A549 (cell line): ENCODE measurements around the gene RGS10. TPM values are rescaled to one million over a fixed set of nuclear protein-coding genes. Genes with fewer than 3 reads are reported as not detected.

ENCODE experiments used
- ATAC-seq, 2 experiments: fragments of 200-7000 bp in 1 of 2; fragments of >200 bp in 1 of 2; cut with Nextera tagmentation in 1 of 2; cut with Tn5 transposase in 1 of 2; 3 replicates each; pipeline versions ENCODE4 v1.8.0 to v1.9.1; 2018 to 2020; ENCODE audit warnings: mild to moderate bottlenecking in 1 of 2, moderate library complexity in 1 of 2
- CTCF ChIA-PET: fragments of 300-600 bp; sonication (Branson Sonifier 250); formaldehyde crosslinking; extraction: SDS; loops from one replicate; lab custom pipeline; 2021; ENCODE audit warnings: antibody characterized with exemption, inconsistent platforms; lab: Yijun Ruan, JAX
- POLR2A ChIA-PET: fragments of 350-600 bp; formaldehyde crosslinking; extraction: SDS; loops from one replicate; lab custom pipeline; 2021; ENCODE audit warnings: antibody characterized with exemption, inconsistent platforms; lab: Yijun Ruan, JAX
- DNase-seq, 2 experiments: peaks; one replicate each; pipeline versions ENCODE4 v3.0.0 to v3.0.0-alpha.2; 2011 to 2016; ENCODE audit warnings: low read depth in 1 of 2, low spot score in 1 of 2
- FAIRE-seq: peaks from 2 replicates; lab custom pipeline; 2011; peaks lifted over from hg19 to GRCh38; lab: Jason Lieb, UNC
- H3K27ac ChIP-seq, 2 experiments: fragments of >200 bp; sonication (Bioruptor Twin); formaldehyde crosslinking; 3 replicates each; pipeline ENCODE4 v1.5.1; 2016 to 2017
- H3K4me1 ChIP-seq: fragments of >200 bp; sonication (Bioruptor Twin); formaldehyde crosslinking; 3 replicates; pipeline ENCODE4 v1.6.1; 2016
- H3K4me2 ChIP-seq: fragments of >200 bp; sonication (Bioruptor Twin); formaldehyde crosslinking; 3 replicates; pipeline ENCODE4 v1.6.1; 2016
- H3K4me3 ChIP-seq: fragments of >200 bp; sonication (Bioruptor Twin); formaldehyde crosslinking; 3 replicates; pipeline ENCODE4 v1.5.1; 2016
- H3K9me3 ChIP-seq: fragments of >200 bp; sonication (Bioruptor Twin); formaldehyde crosslinking; 3 replicates; pipeline ENCODE4 v1.6.1; 2016
- CHD4 ChIP-seq: fragments of 200-600 bp; sonication (generic); IDR thresholded peaks from 2 replicates; pipeline ENCODE4 v1.6.1; 2016; ENCODE audit warnings: antibody characterized with exemption, mild to moderate bottlenecking, borderline replicate concordance
- EHMT2 ChIP-seq: fragments of 200-600 bp; sonication (generic); IDR thresholded peaks from 2 replicates; pipeline ENCODE4 v1.6.1; 2016; ENCODE audit warnings: antibody characterized with exemption, low read depth, mild to moderate bottlenecking, moderate library complexity
- FOSB ChIP-seq: fragments of 250-450 bp; sonication (Bioruptor Pico); IDR thresholded peaks from 2 replicates; pipeline ENCODE4 v1.5.0; 2020; ENCODE audit warnings: mild to moderate bottlenecking, moderate library complexity
- HOXA7 ChIP-seq: fragments of 250-450 bp; sonication (Bioruptor Pico); IDR thresholded peaks from 2 replicates; pipeline ENCODE4 v1.5.0; 2020; ENCODE audit warnings: mild to moderate bottlenecking, moderate library complexity
- MAZ ChIP-seq: fragments of 150-350 bp; IDR thresholded peaks from 2 replicates; pipeline ENCODE4 v1.6.1; 2014; ENCODE audit warnings: antibody characterized with exemption, low read depth, low read length, borderline replicate concordance
- NFE2L2 ChIP-seq: fragments of 150-350 bp; conservative IDR thresholded peaks from 2 replicates; pipeline ENCODE4 v1.6.1; 2014; ENCODE audit warnings: low read length
- NPAS2 ChIP-seq: fragments of 250-450 bp; sonication (Bioruptor Pico); IDR thresholded peaks from 2 replicates; pipeline ENCODE4 v1.8.0; 2022; ENCODE audit warnings: mild to moderate bottlenecking, moderate library complexity, borderline replicate concordance
- PHF8 ChIP-seq: fragments of 200-600 bp; sonication (generic); IDR thresholded peaks from 2 replicates; pipeline ENCODE4 v1.6.1; 2016; ENCODE audit warnings: low read depth, mild to moderate bottlenecking, antibody characterized with exemption, moderate library complexity, borderline replicate concordance
- POLR2AphosphoS2 ChIP-seq: conservative IDR thresholded peaks from 2 replicates; pipeline ENCODE4 v1.6.1; 2012; ENCODE audit warnings: low read length, improper control_type of control experiment, inconsistent platforms
- RARB ChIP-seq: fragments of 250-450 bp; sonication (Bioruptor Pico); IDR thresholded peaks from 2 replicates; pipeline ENCODE4 v1.8.0; 2021; ENCODE audit warnings: mild to moderate bottlenecking, moderate library complexity
- RCOR1 ChIP-seq: fragments of 150-350 bp; IDR thresholded peaks from 2 replicates; pipeline ENCODE4 v1.6.1; 2014; ENCODE audit warnings: antibody characterized with exemption, low read length, low read depth
- SMC3 ChIP-seq: fragments of >200 bp; sonication (Bioruptor Twin); formaldehyde crosslinking; IDR thresholded peaks from 3 replicates; pipeline ENCODE4 v1.6.1; 2018; ENCODE audit warnings: inconsistent platforms
- TP53 ChIP-seq: fragments of 250-450 bp; sonication (Bioruptor Pico); IDR thresholded peaks from 2 replicates; pipeline ENCODE4 v1.5.0; 2021; ENCODE audit warnings: mild to moderate bottlenecking, moderate library complexity
- ZC3H11A ChIP-seq: fragments of 450-650 bp; IDR thresholded peaks from 2 replicates; pipeline ENCODE4 v1.6.1; 2014; ENCODE audit warnings: antibody characterized with exemption, mild to moderate bottlenecking
- ZFP36 ChIP-seq: fragments of 450-650 bp; IDR thresholded peaks from 2 replicates; pipeline ENCODE4 v1.6.1; 2014; ENCODE audit warnings: borderline replicate concordance; ENCODE audit not compliant: partially characterized antibody
- ZNF302 ChIP-seq: fragments of 250-450 bp; sonication (Bioruptor Pico); IDR thresholded peaks from 2 replicates; pipeline ENCODE4 v1.9.0; 2021; ENCODE audit warnings: inconsistent platforms, mild to moderate bottlenecking, moderate library complexity
- ZSCAN20 ChIP-seq: fragments of 250-450 bp; sonication (Bioruptor Pico); IDR thresholded peaks from 2 replicates; pipeline ENCODE4 v1.8.0; 2022; ENCODE audit warnings: mild to moderate bottlenecking, moderate library complexity
- WGBS: methylation state at CpG from one replicate; pipeline ENCODE4 v1.1.6; 2017; ENCODE audit errors: missing lambda C conversion rate; 5-methylcytosine and 5-hydroxymethylcytosine counted together
- polyA plus RNA-seq, 4 experiments: library from polyadenylated mRNA; depleted of rRNA in 3 of 4; stranded (reverse); fragments of >200 nt; fragmentation: RNase III in 1 of 4; extraction: RNeasy Plus Mini Kit Qiagen cat#74134 plus additional on column Dnase treatment in 1 of 4; gene quantifications; 2 replicates in 3 of 4; 3 replicates in 1 of 4; pipeline ENCODE4 v1.2.3, GENCODE V29; 2011 to 2017
- TF ChIP-seq, protein P1 (sequence below): IDR thresholded peaks from 2 replicates; pipeline ENCODE4 v1.6.1; 2012
- TF ChIP-seq, protein P2 (sequence below): fragments of 250-450 bp; sonication (Bioruptor Pico); IDR thresholded peaks from 2 replicates; pipeline ENCODE4 v1.5.0; 2021; ENCODE audit warnings: mild to moderate bottlenecking, moderate library complexity, borderline replicate concordance
- TF ChIP-seq, protein P3 (sequence below): fragments of 150-350 bp; IDR thresholded peaks from 2 replicates; pipeline ENCODE4 v1.6.1; 2014; ENCODE audit warnings: low read depth, mild to moderate bottlenecking, low read length
- TF ChIP-seq, protein P4 (sequence below): fragments of >200 bp; sonication (Bioruptor Twin); formaldehyde crosslinking; IDR thresholded peaks from 3 replicates; pipeline ENCODE4 v1.6.1; 2016

RGS10 gene
- polyA plus RNA-seq, 2 of the 4 experiments (the other 2 are of a cell fraction) = 39.7 to 46.4 TPM

DNA sequence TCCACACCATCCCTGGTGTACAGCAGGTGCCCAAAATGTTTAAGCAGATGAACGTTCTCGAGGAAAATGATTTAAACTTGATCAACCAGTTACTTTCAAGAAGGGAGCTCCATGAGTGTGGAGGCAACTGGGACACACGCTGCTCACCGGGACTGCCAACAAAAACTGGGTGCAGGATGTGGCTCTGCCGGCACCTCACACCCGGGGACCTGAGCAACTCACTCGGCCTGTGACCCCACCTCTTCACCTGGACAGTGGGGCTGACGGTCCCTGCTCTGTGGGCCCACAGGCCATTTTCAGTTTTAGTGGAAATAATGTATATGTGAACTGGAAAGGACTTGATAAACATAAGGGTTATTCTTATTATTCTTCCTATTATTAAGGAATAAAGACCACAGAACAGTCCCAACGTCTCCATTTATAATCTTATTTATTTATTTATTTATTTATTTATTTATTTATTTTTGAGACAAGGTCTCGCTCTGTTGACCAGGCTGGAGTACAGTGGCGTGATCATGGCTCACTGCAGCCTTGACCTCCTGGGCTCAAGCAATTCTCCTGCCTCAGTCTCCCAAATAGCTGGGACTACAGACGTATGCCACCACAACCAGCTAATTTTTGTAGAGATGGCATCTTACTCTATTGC lies 60.6 kb downstream of the RGS10 start:
- no peak for FAIRE-seq
- no peak overlapping the region for H3K4me2 ChIP-seq
- 74% methylated on average over 12 of the region's 12 CpGs for WGBS
- CTCF ChIA-PET = interaction anchor here (1.1 to 5.4 kb wide), 3 partner anchors 7 to 275 kb away, joined by 3 to 34 read pairs (median 3); no protein-coding TSS in a partner anchor
- no peak for DNase-seq
- no peak overlapping the region for H3K4me3 ChIP-seq
- TF ChIP-seq ZC3H11A = peak; percentile 79
- TF ChIP-seq, protein P1, sequence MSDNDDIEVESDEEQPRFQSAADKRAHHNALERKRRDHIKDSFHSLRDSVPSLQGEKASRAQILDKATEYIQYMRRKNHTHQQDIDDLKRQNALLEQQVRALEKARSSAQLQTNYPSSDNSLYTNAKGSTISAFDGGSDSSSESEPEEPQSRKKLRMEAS = no peak
- no peaks in the 10 kb centered on the region for H3K9me3 ChIP-seq
- peaks cover 10% of the 10 kb centered on the region for H3K4me1 ChIP-seq
- H3K27ac ChIP-seq = no peak overlapping the region
- no peak for ATAC-seq
- POLR2A ChIA-PET = no interaction called here

DNA sequence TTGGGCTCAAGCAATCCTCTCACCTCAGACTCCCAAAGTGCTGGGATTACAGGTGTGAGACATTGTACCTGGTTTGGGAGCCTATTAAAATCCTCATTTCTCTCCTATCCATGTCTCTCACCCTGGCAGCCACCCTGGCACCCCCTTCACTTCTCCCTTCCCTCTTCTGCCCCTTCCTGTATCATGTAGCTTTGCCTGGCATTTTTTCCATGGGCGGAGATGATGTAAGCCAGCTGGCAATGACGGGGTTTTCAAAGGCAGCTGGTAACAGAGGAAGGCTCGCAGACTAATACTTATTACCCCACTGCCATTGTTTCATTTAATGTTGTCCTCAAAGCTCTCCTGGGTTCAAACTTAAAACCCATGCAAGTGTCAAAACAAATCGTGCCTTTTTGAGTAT lies 61.9 kb downstream of the RGS10 start:
- POLR2A ChIA-PET = no interaction called here
- CTCF ChIA-PET = interaction anchor here (0.6 to 5.4 kb wide), 4 partner anchors 8 to 291 kb away, joined by 3 to 34 read pairs (median 3); no protein-coding TSS in a partner anchor
- no peak for ATAC-seq
- no peaks in the 10 kb centered on the region for H3K9me3 ChIP-seq
- WGBS = 57% methylated on average over 4 of the region's 4 CpGs
- no peak overlapping the region for H3K27ac ChIP-seq
- DNase-seq = no peak
- TF ChIP-seq ZNF302 (CRISPR knock-in tag) (no peak), CHD4 (no peak), ZFP36 (no peak)
- peaks cover 9% of the 10 kb centered on the region for H3K4me1 ChIP-seq
- FAIRE-seq = no peak
- no peak overlapping the region for H3K4me2 ChIP-seq
- no peak overlapping the region for H3K4me3 ChIP-seq

DNA sequence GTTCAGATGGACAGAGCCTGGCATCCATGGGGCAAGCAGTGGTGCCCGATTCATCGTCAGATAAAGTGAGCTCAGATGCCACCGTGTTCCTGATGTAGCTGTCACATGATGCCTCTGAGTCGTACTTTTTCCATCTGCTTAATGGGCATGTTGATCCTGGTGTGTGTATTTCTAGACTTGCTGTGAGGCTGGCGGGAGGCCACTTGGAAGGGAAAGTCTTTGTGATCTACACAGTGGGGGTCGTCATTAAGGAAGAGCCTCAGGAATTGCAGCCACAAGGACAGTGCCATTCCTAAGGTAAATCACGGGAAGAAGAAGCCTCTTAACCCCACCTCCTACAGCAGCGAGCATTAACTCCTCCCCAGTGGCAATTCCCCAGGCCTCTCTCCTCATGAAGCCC lies 63.0 kb downstream of the RGS10 start:
- no peak for FAIRE-seq
- H3K4me2 ChIP-seq = no peak overlapping the region
- 51% methylated on average over 8 of the region's 8 CpGs for WGBS
- no peaks in the 10 kb centered on the region for H3K9me3 ChIP-seq
- H3K4me1 ChIP-seq = no peaks in the 10 kb centered on the region
- H3K27ac ChIP-seq = no peak overlapping the region
- no peak overlapping the region for H3K4me3 ChIP-seq
- ChIA-PET POLR2A (no interaction called here), CTCF (interaction anchor here (1.1 to 5.4 kb wide), 4 partner anchors 10 to 280 kb away, joined by 3 to 34 read pairs (median 6); no protein-coding TSS in a partner anchor)
- no peak for TF ChIP-seq PHF8
- TF ChIP-seq, protein P2, sequence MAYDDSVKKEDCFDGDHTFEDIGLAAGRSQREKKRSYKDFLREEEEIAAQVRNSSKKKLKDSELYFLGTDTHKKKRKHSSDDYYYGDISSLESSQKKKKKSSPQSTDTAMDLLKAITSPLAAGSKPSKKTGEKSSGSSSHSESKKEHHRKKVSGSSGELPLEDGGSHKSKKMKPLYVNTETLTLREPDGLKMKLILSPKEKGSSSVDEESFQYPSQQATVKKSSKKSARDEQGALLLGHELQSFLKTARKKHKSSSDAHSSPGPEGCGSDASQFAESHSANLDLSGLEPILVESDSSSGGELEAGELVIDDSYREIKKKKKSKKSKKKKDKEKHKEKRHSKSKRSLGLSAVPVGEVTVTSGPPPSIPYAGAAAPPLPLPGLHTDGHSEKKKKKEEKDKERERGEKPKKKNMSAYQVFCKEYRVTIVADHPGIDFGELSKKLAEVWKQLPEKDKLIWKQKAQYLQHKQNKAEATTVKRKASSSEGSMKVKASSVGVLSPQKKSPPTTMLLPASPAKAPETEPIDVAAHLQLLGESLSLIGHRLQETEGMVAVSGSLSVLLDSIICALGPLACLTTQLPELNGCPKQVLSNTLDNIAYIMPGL (CRISPR knock-in tag) = no peak
- no peak for TF ChIP-seq RARB (CRISPR knock-in tag)
- TF ChIP-seq ZFP36 = no peak
- no peak for TF ChIP-seq HOXA7 (CRISPR knock-in tag)
- no peak for TF ChIP-seq NFE2L2
- TF ChIP-seq RCOR1 = no peak
- TF ChIP-seq POLR2AphosphoS2 = no peak
- TF ChIP-seq FOSB (CRISPR knock-in tag) = no peak
- no peak for TF ChIP-seq MAZ
- TF ChIP-seq SMC3 = no peak
- no peak for TF ChIP-seq TP53 (CRISPR knock-in tag)
- TF ChIP-seq ZSCAN20 (CRISPR knock-in tag) = no peak
- TF ChIP-seq, protein P1 = no peak
- TF ChIP-seq EHMT2 = no peak
- TF ChIP-seq, protein P3, sequence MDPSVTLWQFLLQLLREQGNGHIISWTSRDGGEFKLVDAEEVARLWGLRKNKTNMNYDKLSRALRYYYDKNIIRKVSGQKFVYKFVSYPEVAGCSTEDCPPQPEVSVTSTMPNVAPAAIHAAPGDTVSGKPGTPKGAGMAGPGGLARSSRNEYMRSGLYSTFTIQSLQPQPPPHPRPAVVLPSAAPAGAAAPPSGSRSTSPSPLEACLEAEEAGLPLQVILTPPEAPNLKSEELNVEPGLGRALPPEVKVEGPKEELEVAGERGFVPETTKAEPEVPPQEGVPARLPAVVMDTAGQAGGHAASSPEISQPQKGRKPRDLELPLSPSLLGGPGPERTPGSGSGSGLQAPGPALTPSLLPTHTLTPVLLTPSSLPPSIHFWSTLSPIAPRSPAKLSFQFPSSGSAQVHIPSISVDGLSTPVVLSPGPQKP = no peak
- TF ChIP-seq NPAS2 (CRISPR knock-in tag) = no peak
- TF ChIP-seq, protein P4, sequence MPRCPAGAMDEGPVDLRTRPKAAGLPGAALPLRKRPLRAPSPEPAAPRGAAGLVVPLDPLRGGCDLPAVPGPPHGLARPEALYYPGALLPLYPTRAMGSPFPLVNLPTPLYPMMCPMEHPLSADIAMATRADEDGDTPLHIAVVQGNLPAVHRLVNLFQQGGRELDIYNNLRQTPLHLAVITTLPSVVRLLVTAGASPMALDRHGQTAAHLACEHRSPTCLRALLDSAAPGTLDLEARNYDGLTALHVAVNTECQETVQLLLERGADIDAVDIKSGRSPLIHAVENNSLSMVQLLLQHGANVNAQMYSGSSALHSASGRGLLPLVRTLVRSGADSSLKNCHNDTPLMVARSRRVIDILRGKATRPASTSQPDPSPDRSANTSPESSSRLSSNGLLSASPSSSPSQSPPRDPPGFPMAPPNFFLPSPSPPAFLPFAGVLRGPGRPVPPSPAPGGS = no peak
- no peak for DNase-seq
- no peak for ATAC-seq
